GM12873 (cell line): ENCODE measurements around the gene COIL.

Source experiments
- CTCF ChIP-seq: IDR thresholded peaks from 2 replicates; pipeline ENCODE4 v1.5.1; 2012; ENCODE audit warnings: low read depth, mild to moderate bottlenecking, moderate library complexity, low read length, control low read depth; ENCODE audit not compliant: insufficient read depth; ENCODE audit errors: missing control alignments

Gene COIL

GRCh38 chr17:56985371-56986162 is 24.7 kb upstream of the COIL start:
- TF ChIP-seq CTCF, result no peak

GRCh38 chr17:56983366-56983765 is 22.5 kb upstream of the COIL start:
- no peak for TF ChIP-seq CTCF

- no peak for TF ChIP-seq CTCF
These were observed 21.5 kb upstream of the COIL start for GRCh38 chr17:56982312-56982711.

- no peak for TF ChIP-seq CTCF
These were observed 18.2 kb upstream of the COIL start for GRCh38 chr17:56979091-56979480.

- no peak for TF ChIP-seq CTCF
These were observed 17.7 kb upstream of the COIL start for GRCh38 chr17:56978441-56979090.

GRCh38 chr17:56977673-56978395 is 17.0 kb upstream of the COIL start, which contains the start of gene SCPEP1:
Gene SCPEP1, plus strand, starts transcription at chr17:56978131. Its CDS starts 29 bp downstream, at chr17:56978160.
- no peak for TF ChIP-seq CTCF
